Measurements from ENCODE around the gene DNALI1. TPM values are rescaled to one million over a fixed set of nuclear protein-coding genes. Genes with fewer than 3 reads are reported as not detected.

DNALI1 gene
- 10 to 100 TPM in 1 of 4 donors, 1 to 10 TPM in 2, under 1 TPM in 1; 0.26 to 13.9 (median 3.9) TPM for total RNA-seq

DNA sequence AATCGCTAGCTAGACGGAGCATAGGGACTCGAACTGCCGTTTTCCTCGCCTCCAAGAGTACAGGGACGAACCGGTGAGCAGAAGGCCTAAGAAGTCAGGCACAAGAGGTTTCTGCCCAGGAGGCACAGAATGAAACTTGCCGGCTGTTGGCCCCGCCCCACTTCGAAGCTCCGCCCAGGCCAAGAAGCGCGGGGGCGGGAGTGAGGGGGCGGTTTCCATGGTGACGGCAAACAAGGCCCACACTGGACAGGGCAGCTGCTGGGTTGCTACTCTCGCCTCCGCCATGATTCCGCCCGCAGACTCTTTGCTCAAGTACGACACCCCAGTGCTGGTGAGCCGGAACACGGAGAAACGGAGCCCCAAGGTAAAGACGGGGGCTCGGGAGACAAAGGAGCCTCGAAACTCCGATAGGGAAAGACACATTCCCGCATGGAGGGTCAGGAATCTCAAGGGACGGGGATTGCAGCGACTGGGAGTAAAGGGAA, at the start of gene DNALI1:
DNALI1 (plus strand) TSS at position 229 of the 485 bp plus-strand sequence; CDS start at position 284, 55 bp downstream.
- peak within 1 kb of the TSS; percentile 34 to 36 for H3K4me3 ChIP-seq
- TF ChIP-seq, protein P1, sequence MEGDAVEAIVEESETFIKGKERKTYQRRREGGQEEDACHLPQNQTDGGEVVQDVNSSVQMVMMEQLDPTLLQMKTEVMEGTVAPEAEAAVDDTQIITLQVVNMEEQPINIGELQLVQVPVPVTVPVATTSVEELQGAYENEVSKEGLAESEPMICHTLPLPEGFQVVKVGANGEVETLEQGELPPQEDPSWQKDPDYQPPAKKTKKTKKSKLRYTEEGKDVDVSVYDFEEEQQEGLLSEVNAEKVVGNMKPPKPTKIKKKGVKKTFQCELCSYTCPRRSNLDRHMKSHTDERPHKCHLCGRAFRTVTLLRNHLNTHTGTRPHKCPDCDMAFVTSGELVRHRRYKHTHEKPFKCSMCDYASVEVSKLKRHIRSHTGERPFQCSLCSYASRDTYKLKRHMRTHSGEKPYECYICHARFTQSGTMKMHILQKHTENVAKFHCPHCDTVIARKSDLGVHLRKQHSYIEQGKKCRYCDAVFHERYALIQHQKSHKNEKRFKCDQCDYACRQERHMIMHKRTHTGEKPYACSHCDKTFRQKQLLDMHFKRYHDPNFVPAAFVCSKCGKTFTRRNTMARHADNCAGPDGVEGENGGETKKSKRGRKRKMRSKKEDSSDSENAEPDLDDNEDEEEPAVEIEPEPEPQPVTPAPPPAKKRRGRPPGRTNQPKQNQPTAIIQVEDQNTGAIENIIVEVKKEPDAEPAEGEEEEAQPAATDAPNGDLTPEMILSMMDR (IDR thresholded peaks at IDR 0.05): no peak
- peak in 1 of 2 donors; percentile 38 for TF ChIP-seq POLR2A (IDR thresholded peaks at IDR 0.05)
- intact Hi-C loops (cut with DNase I; ENCODE audit: low total_unique reads): no loop called here
- peak within 1 kb of the TSS; percentile 50 to 79 for H3K27ac ChIP-seq
- peak; percentile 89 to 92 for DNase-seq
- no peaks in the 10 kb centered on the region for H3K27me3 ChIP-seq
- H3K4me1 ChIP-seq: peaks cover 4 to 8% of the 10 kb centered on the region in 2 donors
- no peaks in the 10 kb centered on the region for H3K36me3 ChIP-seq
- no peaks in the 10 kb centered on the region for H3K9me3 ChIP-seq

DNA sequence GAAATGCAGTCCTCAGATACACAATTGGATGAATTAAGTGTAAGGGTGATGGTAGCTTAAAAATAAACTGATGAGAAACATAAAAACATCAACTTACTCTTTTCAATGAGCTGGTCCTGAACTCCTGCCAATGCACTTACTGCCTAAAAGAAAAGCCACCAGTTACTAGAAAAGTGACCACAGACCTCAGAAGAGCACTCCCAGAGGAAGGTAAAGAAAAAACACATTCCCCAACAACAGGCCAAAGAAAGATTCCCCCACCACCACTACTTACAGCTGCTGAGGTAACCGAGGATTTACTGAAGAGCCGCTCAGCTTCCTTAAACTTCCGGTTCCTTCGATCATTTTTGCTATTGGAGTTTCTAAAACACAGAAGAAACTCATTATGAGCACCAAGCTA, 47.6 kb upstream of the DNALI1 start:
- Histone ChIP-seq H3K27me3 (no peaks in the 10 kb centered on the region), H3K27ac (no peak overlapping the region), H3K4me3 (no peak overlapping the region), H3K4me1 (peaks cover 0 to 7% of the 10 kb centered on the region in 2 donors), H3K9me3 (no peaks in the 10 kb centered on the region), H3K36me3 (no peaks in the 10 kb centered on the region)
- no peak for DNase-seq
- intact Hi-C loops (cut with DNase I; ENCODE audit: low total_unique reads): no loop called here
- TF ChIP-seq, protein P1 (IDR thresholded peaks at IDR 0.05): no peak
- TF ChIP-seq POLR2A (IDR thresholded peaks at IDR 0.05): no peak

DNA sequence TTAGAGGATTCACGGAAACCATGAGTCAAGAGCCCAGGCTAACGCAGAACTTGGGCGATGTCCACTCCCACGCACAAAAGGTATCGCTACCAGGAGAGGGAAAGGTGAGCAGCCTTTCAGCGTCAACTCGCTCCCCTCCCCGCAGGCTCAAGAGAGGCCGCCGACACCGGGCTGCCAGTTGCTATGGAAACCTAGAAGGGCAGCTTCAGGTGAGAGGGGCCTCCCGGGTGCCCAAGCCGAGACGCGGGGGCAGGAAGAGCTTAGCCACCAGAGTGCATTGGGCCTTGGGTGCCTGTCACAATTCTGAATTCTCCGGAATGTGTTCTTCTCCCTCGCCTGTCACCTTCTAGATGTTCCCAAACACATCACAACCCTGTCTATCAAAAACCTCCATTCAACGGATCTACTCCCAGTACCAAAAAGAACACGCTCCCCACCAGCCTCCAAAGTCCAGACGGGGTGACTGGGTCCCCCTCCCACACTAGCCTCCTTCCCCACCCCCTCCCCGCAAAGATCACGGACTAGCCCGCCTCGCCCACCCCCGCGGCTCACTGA, 42.9 kb upstream of the DNALI1 start:
- H3K4me3 ChIP-seq: peak overlapping the region; percentile 66 to 74
- no peaks in the 10 kb centered on the region for H3K27me3 ChIP-seq
- H3K9me3 ChIP-seq: no peaks in the 10 kb centered on the region
- peak in 1 of 2 donors; percentile 22 for DNase-seq
- H3K36me3 ChIP-seq: no peaks in the 10 kb centered on the region
- intact Hi-C loops (cut with DNase I; ENCODE audit: low total_unique reads): no loop called here
- no peak for TF ChIP-seq POLR2A (IDR thresholded peaks at IDR 0.05)
- TF ChIP-seq, protein P1 (IDR thresholded peaks at IDR 0.05): no peak
- peak overlapping the region; percentile 94 to 96 for H3K27ac ChIP-seq
- H3K4me1 ChIP-seq: peaks cover 0 to 7% of the 10 kb centered on the region in 2 donors

DNA sequence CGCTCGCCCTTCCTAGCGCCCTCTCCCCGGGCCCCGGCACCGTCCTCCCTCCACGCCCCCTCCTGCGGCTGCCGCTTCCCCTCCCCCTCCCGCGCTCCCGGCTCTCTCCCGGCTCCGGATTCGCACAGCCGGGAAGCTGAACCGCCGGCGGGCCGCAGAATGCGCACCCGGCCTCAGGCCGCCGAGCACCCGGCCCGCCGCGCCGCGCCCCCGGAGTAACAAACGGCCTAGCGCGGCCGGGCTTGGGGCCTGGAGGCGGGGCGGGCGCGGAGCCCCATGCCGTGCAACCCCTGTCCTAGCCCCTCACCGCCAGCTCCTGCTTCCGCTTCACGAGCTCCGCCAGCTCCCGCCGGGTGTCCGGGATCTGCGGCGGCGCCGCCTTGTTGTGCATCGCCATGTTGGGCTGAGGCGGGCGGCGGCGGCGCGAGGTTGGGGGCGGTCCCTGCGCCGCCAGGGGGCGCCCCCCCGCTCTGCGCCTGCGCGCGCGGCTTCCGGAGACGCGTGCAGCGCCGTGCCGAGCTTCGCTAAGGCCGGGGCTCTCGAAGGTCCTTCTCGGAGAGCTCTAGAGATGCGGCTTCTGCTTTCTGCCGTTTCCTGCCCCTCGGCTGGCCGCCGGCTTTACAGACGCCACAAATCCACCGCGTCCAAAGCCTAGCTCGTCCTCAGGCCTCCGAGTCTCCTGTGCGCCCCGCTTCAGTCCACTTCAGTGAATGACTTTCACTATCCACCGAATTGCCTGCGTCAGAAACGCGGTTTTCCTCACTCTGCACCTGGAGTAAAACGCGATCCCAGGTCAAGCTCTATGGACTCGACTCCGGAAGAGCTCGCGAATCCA, 42.2 kb upstream of the DNALI1 start, which contains the start of gene MEAF6:
MEAF6 (minus strand) TSS at position 417 of the 835 bp plus-strand sequence; CDS start at position 397, 20 bp downstream.
- no peaks in the 10 kb centered on the region for H3K36me3 ChIP-seq
- DNase-seq: peak; percentile 71 to 81
- H3K9me3 ChIP-seq: no peaks in the 10 kb centered on the region
- peak within 1 kb of the TSS; percentile 94 to 96 for H3K27ac ChIP-seq
- no peaks in the 10 kb centered on the region for H3K27me3 ChIP-seq
- intact Hi-C loops (cut with DNase I; ENCODE audit: low total_unique reads): no loop called here
- H3K4me3 ChIP-seq: peak within 1 kb of the TSS; percentile 66 to 74
- peak; percentile 69 to 75 for TF ChIP-seq POLR2A (IDR thresholded peaks at IDR 0.05)
- TF ChIP-seq, protein P1 (IDR thresholded peaks at IDR 0.05): peak; percentile 52 to 92 (median 90)
- H3K4me1 ChIP-seq: peaks cover 0 to 7% of the 10 kb centered on the region in 2 donors

All from uterus (tissue), 4 donors.